MM.1S (cell line): ENCODE measurements around the gene PTPRA.

Source experiments
- DNase-seq: peaks from one replicate; pipeline ENCODE4 v3.0.0-alpha.2; 2015
- H2AFZ ChIP-seq: fragments of 300-600 bp; sonication (generic); 2 replicates; pipeline ENCODE4 v1.6.0; 2016; ENCODE audit warnings: antibody characterized with exemption, low read length
- H3F3A ChIP-seq: fragments of 300-600 bp; sonication (generic); 2 replicates; pipeline ENCODE4 v1.6.1; 2016; ENCODE audit warnings: mild to moderate bottlenecking, antibody characterized with exemption, low read length, moderate library complexity, mixed read lengths; ENCODE audit not compliant: insufficient read depth
- H3K27ac ChIP-seq: fragments of 300-600 bp; sonication (generic); 2 replicates; pipeline ENCODE4 v1.5.1; 2016; ENCODE audit warnings: mild to moderate bottlenecking, low read length
- H3K27me3 ChIP-seq: fragments of 300-600 bp; sonication (generic); replicated peaks from 2 replicates; pipeline ENCODE4 v1.6.0; 2016; ENCODE audit warnings: low read length; ENCODE audit not compliant: insufficient read depth
- H3K36me3 ChIP-seq: fragments of 300-600 bp; sonication (generic); replicated peaks from 2 replicates; pipeline ENCODE4 v1.6.1; 2016; ENCODE audit warnings: mild to moderate bottlenecking, low read length, mixed read lengths; ENCODE audit not compliant: insufficient read depth
- H3K4me1 ChIP-seq: fragments of 300-600 bp; sonication (generic); 2 replicates; pipeline ENCODE4 v1.6.1; 2016; ENCODE audit warnings: low read length, mixed read lengths
- H3K4me2 ChIP-seq: fragments of 300-600 bp; sonication (generic); 2 replicates; pipeline ENCODE4 v1.6.0; 2016; ENCODE audit warnings: low read depth, low read length
- H3K4me3 ChIP-seq: fragments of 300-600 bp; sonication (generic); 2 replicates; pipeline ENCODE4 v1.5.1; 2016; ENCODE audit warnings: low read length, mixed read lengths
- H3K79me2 ChIP-seq: fragments of 300-600 bp; sonication (generic); 2 replicates; pipeline ENCODE4 v1.6.1; 2016; ENCODE audit warnings: mixed run types, low read length, mixed read lengths
- H3K9ac ChIP-seq: fragments of 300-600 bp; sonication (generic); 2 replicates; pipeline ENCODE4 v1.6.1; 2016; ENCODE audit warnings: low read length, mixed read lengths
- H3K9me2 ChIP-seq: fragments of 300-600 bp; sonication (generic); replicated peaks from 2 replicates; pipeline ENCODE4 v1.6.1; 2016; ENCODE audit warnings: mild to moderate bottlenecking, low read length, mixed read lengths; ENCODE audit not compliant: insufficient read depth
- H3K9me3 ChIP-seq: fragments of 300-600 bp; sonication (generic); replicated peaks from 2 replicates; pipeline ENCODE4 v1.6.1; 2016; ENCODE audit warnings: mild to moderate bottlenecking, low read length, mixed read lengths; ENCODE audit not compliant: insufficient read depth
- H4K20me1 ChIP-seq: fragments of 300-600 bp; sonication (generic); 2 replicates; pipeline ENCODE4 v1.6.1; 2016; ENCODE audit warnings: mild to moderate bottlenecking, low read length, moderate library complexity, mixed read lengths; ENCODE audit not compliant: insufficient read depth
- EZH2 ChIP-seq: fragments of 300-600 bp; sonication (generic); optimal IDR thresholded peaks from 2 replicates; pipeline ENCODE3; 2017; ENCODE audit warnings: low read depth, mild to moderate bottlenecking, antibody characterized with exemption, low read length, mixed read lengths
- EZH2phosphoT487 ChIP-seq: fragments of 300-600 bp; sonication (generic); IDR thresholded peaks from 2 replicates; pipeline ENCODE4 v1.6.1; 2018; ENCODE audit warnings: antibody characterized with exemption, low read length
- TF ChIP-seq, protein P1 (sequence below): fragments of 300-600 bp; sonication (generic); IDR thresholded peaks from 2 replicates; pipeline ENCODE4 v1.5.1; 2016; ENCODE audit warnings: antibody characterized with exemption, low read length, mixed read lengths

Gene PTPRA

DNA sequence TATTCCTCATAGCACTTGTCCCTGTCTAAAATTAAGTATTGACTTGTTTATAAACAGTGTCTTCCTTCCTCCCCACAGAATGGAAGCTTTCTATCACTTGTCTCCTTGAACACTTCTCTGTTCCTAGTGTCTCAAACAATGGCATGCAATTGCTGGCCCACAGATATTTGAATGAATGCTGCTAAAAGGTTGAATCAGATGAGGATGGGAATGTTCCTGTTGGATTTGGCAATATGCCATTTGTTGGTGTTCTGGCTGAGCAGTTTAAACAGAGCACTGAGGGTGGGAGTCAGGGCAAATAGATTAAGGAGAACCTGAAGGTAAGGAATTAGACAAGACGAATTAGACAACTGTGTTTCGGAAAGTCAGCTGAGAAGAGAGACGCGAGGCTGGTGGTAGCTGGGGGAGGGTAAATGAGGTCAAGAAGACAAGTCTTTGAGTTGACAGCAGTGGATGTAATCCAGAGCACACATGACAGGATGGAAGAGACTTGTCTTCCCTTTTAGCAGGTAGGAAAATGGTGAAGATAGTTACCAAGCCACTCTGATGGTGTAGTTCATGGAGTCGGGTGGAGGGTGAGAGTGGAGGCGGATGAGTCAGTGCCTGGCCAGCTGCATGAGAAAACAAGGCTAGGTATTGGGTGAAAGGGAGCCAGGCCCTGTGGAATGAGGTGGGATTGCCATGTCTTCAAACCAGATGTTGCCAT lies 111.8 kb downstream of the PTPRA start:
- H3K4me2 ChIP-seq: no peak overlapping the region
- H3K4me1 ChIP-seq: peaks cover 14% of the 10 kb centered on the region
- TF ChIP-seq EZH2phosphoT487 (no peak), EZH2 (no peak)
- TF ChIP-seq, protein P1, sequence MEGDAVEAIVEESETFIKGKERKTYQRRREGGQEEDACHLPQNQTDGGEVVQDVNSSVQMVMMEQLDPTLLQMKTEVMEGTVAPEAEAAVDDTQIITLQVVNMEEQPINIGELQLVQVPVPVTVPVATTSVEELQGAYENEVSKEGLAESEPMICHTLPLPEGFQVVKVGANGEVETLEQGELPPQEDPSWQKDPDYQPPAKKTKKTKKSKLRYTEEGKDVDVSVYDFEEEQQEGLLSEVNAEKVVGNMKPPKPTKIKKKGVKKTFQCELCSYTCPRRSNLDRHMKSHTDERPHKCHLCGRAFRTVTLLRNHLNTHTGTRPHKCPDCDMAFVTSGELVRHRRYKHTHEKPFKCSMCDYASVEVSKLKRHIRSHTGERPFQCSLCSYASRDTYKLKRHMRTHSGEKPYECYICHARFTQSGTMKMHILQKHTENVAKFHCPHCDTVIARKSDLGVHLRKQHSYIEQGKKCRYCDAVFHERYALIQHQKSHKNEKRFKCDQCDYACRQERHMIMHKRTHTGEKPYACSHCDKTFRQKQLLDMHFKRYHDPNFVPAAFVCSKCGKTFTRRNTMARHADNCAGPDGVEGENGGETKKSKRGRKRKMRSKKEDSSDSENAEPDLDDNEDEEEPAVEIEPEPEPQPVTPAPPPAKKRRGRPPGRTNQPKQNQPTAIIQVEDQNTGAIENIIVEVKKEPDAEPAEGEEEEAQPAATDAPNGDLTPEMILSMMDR: no peak
- no peaks in the 10 kb centered on the region for H3K9me2 ChIP-seq
- H4K20me1 ChIP-seq: no peaks in the 10 kb centered on the region
- no peak overlapping the region for H3K9ac ChIP-seq
- no peak overlapping the region for H3K4me3 ChIP-seq
- no peak for DNase-seq
- H3K36me3 ChIP-seq: peaks cover 4% of the 10 kb centered on the region; the same call in 1 of the 2 replicates
- H3K27me3 ChIP-seq: no peaks in the 10 kb centered on the region
- no peaks in the 10 kb centered on the region for H3K9me3 ChIP-seq
- H3K79me2 ChIP-seq: peaks cover 16% of the 10 kb centered on the region; the same call in 1 of the 2 replicates
- H3F3A ChIP-seq: peaks cover 10% of the 10 kb centered on the region; the same call in 1 of the 2 replicates
- no peak overlapping the region for H2AFZ ChIP-seq
- no peak overlapping the region for H3K27ac ChIP-seq

DNA sequence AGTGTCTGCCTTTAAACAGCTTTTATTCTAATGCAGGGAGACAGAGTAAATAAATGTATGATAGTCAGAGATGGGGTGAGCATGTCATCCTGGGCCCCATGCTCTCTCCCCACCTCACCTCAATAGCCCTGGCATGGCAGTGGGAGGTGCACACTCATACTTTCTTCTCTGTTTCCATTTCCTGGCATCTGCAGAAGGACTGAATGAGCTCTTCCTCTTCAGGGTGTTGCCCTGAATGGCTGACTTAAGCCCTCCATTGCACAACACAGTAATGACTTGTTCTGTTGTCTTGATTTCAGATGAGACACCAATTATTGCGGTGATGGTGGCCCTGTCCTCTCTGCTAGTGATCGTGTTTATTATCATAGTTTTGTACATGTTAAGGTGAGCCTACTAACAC lies 113.2 kb downstream of the PTPRA start:
- TF ChIP-seq EZH2 (no peak), EZH2phosphoT487 (no peak)
- TF ChIP-seq, protein P1: no peak
- Histone ChIP-seq H3K27me3 (no peaks in the 10 kb centered on the region), H2AFZ (no peak overlapping the region), H3K79me2 (peaks cover 15% of the 10 kb centered on the region; the same call in 1 of the 2 replicates), H3K9me3 (no peaks in the 10 kb centered on the region), H3K4me3 (no peak overlapping the region), H3K9ac (no peak overlapping the region), H3F3A (peaks cover 10% of the 10 kb centered on the region; the same call in 1 of the 2 replicates), H3K4me1 (peaks cover 14% of the 10 kb centered on the region), H4K20me1 (no peaks in the 10 kb centered on the region), H3K4me2 (no peak overlapping the region), H3K9me2 (no peaks in the 10 kb centered on the region), H3K36me3 (peaks cover 5% of the 10 kb centered on the region; the same call in 1 of the 2 replicates), H3K27ac (no peak overlapping the region)
- no peak for DNase-seq

DNA sequence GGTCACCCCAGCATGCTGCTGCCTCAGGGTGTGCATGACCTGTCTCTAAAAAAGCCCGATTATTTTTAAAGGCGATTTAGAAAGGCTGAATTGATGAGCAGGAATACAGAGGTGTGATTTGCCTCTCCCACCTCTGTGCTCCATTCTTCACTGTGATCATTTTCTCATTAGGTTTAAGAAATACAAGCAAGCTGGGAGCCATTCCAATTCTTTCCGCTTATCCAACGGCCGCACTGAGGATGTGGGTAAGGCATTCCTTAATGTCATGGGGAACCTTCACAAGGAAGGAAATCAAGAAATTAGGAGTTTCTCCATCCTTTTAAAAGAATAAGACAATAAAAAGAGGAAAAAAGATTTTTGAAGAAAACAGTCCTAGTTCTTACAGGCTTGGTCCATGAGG lies 114.6 kb downstream of the PTPRA start:
- Histone ChIP-seq H2AFZ (no peak overlapping the region), H3K9ac (no peak overlapping the region), H3K4me3 (no peak overlapping the region), H3K27ac (no peak overlapping the region), H3F3A (peaks cover 10% of the 10 kb centered on the region; the same call in 1 of the 2 replicates), H4K20me1 (no peaks in the 10 kb centered on the region), H3K4me1 (peaks cover 9% of the 10 kb centered on the region), H3K27me3 (no peaks in the 10 kb centered on the region), H3K4me2 (no peak overlapping the region), H3K36me3 (peaks cover 6% of the 10 kb centered on the region; the same call in 1 of the 2 replicates), H3K9me3 (no peaks in the 10 kb centered on the region), H3K9me2 (no peaks in the 10 kb centered on the region), H3K79me2 (peaks cover 12% of the 10 kb centered on the region; the same call in 1 of the 2 replicates)
- no peak for DNase-seq
- TF ChIP-seq EZH2 (no peak), EZH2phosphoT487 (no peak)
- TF ChIP-seq, protein P1: no peak
